ENCODE measurements around the gene RPUSD3. TPM values are rescaled to one million over a fixed set of nuclear protein-coding genes. Genes with fewer than 3 reads are reported as not detected.

Gene RPUSD3
- total RNA-seq, 1 donor from 2014 or later: 25.6 TPM

GRCh38 chr3:9834520-9835380 lies 9.1 kb downstream of the RPUSD3 start:
- no peak for DNase-seq (ENCODE audit: low spot score)

GRCh38 chr3:9833078-9833477 lies 10.7 kb downstream of the RPUSD3 start:
- no peak for DNase-seq (ENCODE audit: low spot score)

- DNase-seq (ENCODE audit: low spot score): no peak
These were observed 12.6 kb downstream of the RPUSD3 start for GRCh38 chr3:9831253-9831652.

GRCh38 chr3:9828801-9829755 lies 14.7 kb downstream of the RPUSD3 start:
- DNase-seq (ENCODE audit: low spot score): no peak

GRCh38 chr3:9826815-9827573 lies 16.8 kb downstream of the RPUSD3 start:
- no peak for DNase-seq (ENCODE audit: low spot score)

- no peak for DNase-seq (ENCODE audit: low spot score)
These were observed 18.3 kb downstream of the RPUSD3 start for GRCh38 chr3:9825451-9826040.

GRCh38 chr3:9820946-9821345 lies 22.9 kb downstream of the RPUSD3 start:
- no peak for DNase-seq (ENCODE audit: low spot score)

- DNase-seq (ENCODE audit: low spot score): no peak
These were observed 23.3 kb downstream of the RPUSD3 start for GRCh38 chr3:9820543-9820942.

- no peak for DNase-seq (ENCODE audit: low spot score)
These were observed 25.0 kb downstream of the RPUSD3 start for GRCh38 chr3:9818666-9819335.

- DNase-seq (ENCODE audit: low spot score): no peak
These were observed 26.4 kb downstream of the RPUSD3 start for GRCh38 chr3:9817436-9817835.

- DNase-seq (ENCODE audit: low spot score): no peak
These were observed 27.8 kb downstream of the RPUSD3 start for GRCh38 chr3:9815986-9816385.

- DNase-seq (ENCODE audit: low spot score): no peak
These were observed 30.8 kb downstream of the RPUSD3 start for GRCh38 chr3:9812870-9813483.

- no peak for DNase-seq (ENCODE audit: low spot score)
These were observed 33.0 kb downstream of the RPUSD3 start for GRCh38 chr3:9810846-9811245.

- DNase-seq (ENCODE audit: low spot score): no peak
These were observed 33.4 kb downstream of the RPUSD3 start for GRCh38 chr3:9810433-9810770.

GRCh38 chr3:9809615-9810432 lies 34.0 kb downstream of the RPUSD3 start, which contains the start of gene TTLL3:
Gene TTLL3, plus strand, starts transcription at chr3:9810262. Its CDS starts 400 bp downstream, at chr3:9810662.
- DNase-seq (ENCODE audit: low spot score): peak; percentile 92

- no peak for DNase-seq (ENCODE audit: low spot score)
These were observed 34.6 kb downstream of the RPUSD3 start for GRCh38 chr3:9809239-9809614.

GRCh38 chr3:9808345-9809037 lies 35.3 kb downstream of the RPUSD3 start:
- no peak for DNase-seq (ENCODE audit: low spot score)

- DNase-seq (ENCODE audit: low spot score): no peak
These were observed 35.8 kb downstream of the RPUSD3 start for GRCh38 chr3:9807981-9808344.

Data from mesenteric fat pad (tissue), 1 donor.